Common myeloid progenitor, CD34-positive (primary cell): ENCODE results near the gene USH1G.

Experiments
- CTCF ChIA-PET: fragments of 350-600 bp; sonication (Branson Sonifier 250); formaldehyde crosslinking; loops from one replicate; lab custom pipeline; 2021; ENCODE audit warnings: antibody characterized with exemption; lab: Charles Lee
- POLR2A ChIA-PET: fragments of 350-600 bp; sonication (Branson Sonifier 250); formaldehyde crosslinking; loops from one replicate; lab custom pipeline; 2021; ENCODE audit warnings: antibody characterized with exemption; lab: Charles Lee
- DNase-seq, 3 donors: peaks; one replicate each; pipeline versions ENCODE4 v3.0.0 to v3.0.0-alpha.2; 2013
- H3K27ac ChIP-seq, 2 experiments: 1 replicate in 1 of 2; 2 replicates in 1 of 2; pipeline ENCODE4 v1.7.0; 2013; ENCODE audit warnings: inconsistent platforms in 2 of 2, low read length in 2 of 2, mild to moderate bottlenecking in 2 of 2, low read depth in 1 of 2, moderate library complexity in 1 of 2; ENCODE audit not compliant: severe bottlenecking in 2 of 2, insufficient read depth in 1 of 2, poor library complexity in 1 of 2
- H3K27me3 ChIP-seq, 5 experiments: replicated peaks in 2 of 5; 1 replicate in 3 of 5; 2 replicates in 2 of 5; pipeline versions ENCODE4 v1.6.1 to v1.7.0; 2013; ENCODE audit warnings: low read length in 4 of 5, mild to moderate bottlenecking in 2 of 5, moderate library complexity in 2 of 5, inconsistent platforms in 1 of 5; ENCODE audit not compliant: insufficient read depth in 5 of 5, control insufficient read depth in 4 of 5
- H3K36me3 ChIP-seq, 4 experiments: 1 replicate in 2 of 4; 2 replicates in 2 of 4; pipeline versions ENCODE4 v1.6.1 to v1.7.0; 2013; ENCODE audit warnings: low read length in 3 of 4, control low read depth in 1 of 4, mild to moderate bottlenecking in 1 of 4; ENCODE audit not compliant: control insufficient read depth in 4 of 4, insufficient read depth in 4 of 4
- H3K4me1 ChIP-seq, 4 experiments: 1 replicate in 3 of 4; 2 replicates in 1 of 4; pipeline versions ENCODE4 v1.6.1 to v1.7.1; 2013; ENCODE audit warnings: low read length in 3 of 4, mild to moderate bottlenecking in 3 of 4, control low read depth in 1 of 4, inconsistent platforms in 1 of 4, moderate library complexity in 1 of 4; ENCODE audit not compliant: control insufficient read depth in 4 of 4, insufficient read depth in 4 of 4; ENCODE audit errors: control extremely low read depth in 1 of 4
- H3K4me3 ChIP-seq, 7 experiments: 1 replicate in 4 of 7; 2 replicates in 3 of 7; pipeline versions ENCODE4 v1.5.1 to v1.7.0; 2013; ENCODE audit warnings: mild to moderate bottlenecking in 7 of 7, low read length in 6 of 7, moderate library complexity in 6 of 7, inconsistent platforms in 2 of 7, low read depth in 2 of 7, control low read depth in 1 of 7; ENCODE audit not compliant: insufficient read depth in 4 of 7, control insufficient read depth in 1 of 7; ENCODE audit errors: extremely low read depth in 1 of 7
- H3K9me3 ChIP-seq, 5 experiments: 1 replicate in 4 of 5; 2 replicates in 1 of 5; pipeline versions ENCODE4 v1.6.1 to v1.7.1; 2013; ENCODE audit warnings: low read length in 4 of 5, mild to moderate bottlenecking in 2 of 5, inconsistent platforms in 1 of 5, low read depth in 1 of 5, moderate library complexity in 1 of 5; ENCODE audit not compliant: control insufficient read depth in 4 of 5, insufficient read depth in 2 of 5; ENCODE audit errors: control extremely low read depth in 1 of 5
- WGBS: methylation state at CpG from one replicate; pipeline ENCODE4 v1.1.5; 2013; ENCODE audit not compliant: insufficient coverage; 5-methylcytosine and 5-hydroxymethylcytosine counted together

Gene USH1G

DNA sequence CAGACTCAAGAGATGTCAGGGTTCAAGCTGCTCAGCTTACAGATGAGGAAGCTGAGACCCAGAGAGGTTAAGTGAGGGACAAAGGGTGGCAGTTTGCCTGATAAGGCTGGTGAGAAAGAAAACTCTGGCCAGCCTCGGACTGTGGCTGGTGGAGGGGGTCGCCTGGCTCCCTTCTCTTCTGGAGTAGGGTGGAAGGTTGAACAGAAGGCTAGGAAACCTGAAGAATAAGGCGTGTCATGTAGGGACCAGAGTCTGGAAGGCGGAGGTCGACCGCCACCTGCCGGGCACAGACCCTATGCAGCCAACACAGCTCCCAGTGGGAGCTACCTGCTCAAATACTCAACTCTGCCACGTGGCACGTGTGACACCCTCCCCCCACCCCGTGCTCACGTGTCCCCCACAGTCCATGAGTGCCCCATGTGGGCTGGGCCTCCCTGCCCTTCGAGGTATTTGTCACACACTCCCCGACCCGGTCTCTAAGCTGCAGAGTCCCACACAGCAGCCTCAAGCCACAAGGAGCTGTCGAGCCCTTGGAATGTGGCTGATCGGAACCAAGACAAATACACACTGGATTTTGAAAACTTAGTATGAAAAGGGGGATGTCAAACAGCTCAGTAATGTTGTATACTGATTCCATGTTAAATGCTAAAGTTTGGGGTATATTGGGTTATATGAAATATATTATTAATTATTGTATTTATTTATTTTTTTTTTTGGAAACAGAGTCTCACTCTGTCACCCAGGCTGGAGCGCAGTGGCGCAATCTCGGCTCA, 37.7 kb upstream of the USH1G start:
- Histone ChIP-seq H3K27ac (no peak overlapping the region), H3K9me3 (peaks cover 0 to 4% (median 0%) of the 10 kb centered on the region in 5 experiments), H3K27me3 (peaks cover 0 to 4% (median 2%) of the 10 kb centered on the region in 5 experiments), H3K4me3 (no peak overlapping the region), H3K4me1 (peaks cover 0 to 6% (median 3%) of the 10 kb centered on the region in 4 experiments), H3K36me3 (no peaks in the 10 kb centered on the region)
- CTCF ChIA-PET: interaction anchor here (0.6 to 8.9 kb wide), 47 partner anchors 10 to 278 kb away, joined by 3 to 154 read pairs (median 5); partner anchors contain the start of genes CDR2L, HID1, MRPL58 and NT5C
- 24% methylated on average over 14 of the region's 19 CpGs for WGBS
- POLR2A ChIA-PET: interaction anchor here (1.0 to 2.3 kb wide), 4 partner anchors 46 to 54 kb away, joined by 3 to 8 read pairs (median 4); partner anchors contain the start of gene MRPL58
- peak; percentile 67 to 86 (median 73) for DNase-seq

DNA sequence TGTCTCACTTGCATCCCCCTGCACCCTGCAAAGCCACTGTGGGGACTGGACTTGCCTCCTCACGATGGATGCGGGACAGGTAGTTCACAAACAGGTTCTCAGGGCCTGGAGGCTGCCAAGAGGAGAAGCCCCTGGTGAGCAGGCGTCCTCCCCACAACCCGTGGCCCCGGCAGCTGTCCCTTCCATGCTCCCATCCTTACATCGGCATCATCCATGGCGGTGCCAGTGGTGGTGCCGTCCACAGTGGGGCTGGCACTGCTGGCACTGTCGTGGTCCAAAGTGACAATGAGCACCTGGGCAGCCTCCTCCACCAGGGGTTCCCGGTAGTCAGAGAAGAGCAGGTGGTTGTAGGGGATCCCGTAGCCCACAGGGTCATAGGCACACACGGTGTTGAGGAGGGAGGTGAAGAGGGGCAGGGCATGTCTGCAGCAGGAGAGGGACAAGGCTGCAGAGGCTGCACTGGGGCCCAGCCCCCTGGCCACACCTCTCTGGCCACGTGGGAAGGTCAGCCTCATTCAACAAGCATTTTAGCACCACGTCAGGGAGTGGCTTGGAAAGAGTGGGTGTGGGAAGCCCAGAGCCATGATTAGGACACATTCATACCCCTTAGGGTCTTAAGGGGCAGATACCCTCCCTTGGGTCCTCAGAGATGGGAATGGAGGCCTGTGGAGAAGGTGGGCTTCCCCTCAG, 36.9 kb upstream of the USH1G start:
- WGBS: 95% methylated on average over 4 of the region's 14 CpGs

DNA sequence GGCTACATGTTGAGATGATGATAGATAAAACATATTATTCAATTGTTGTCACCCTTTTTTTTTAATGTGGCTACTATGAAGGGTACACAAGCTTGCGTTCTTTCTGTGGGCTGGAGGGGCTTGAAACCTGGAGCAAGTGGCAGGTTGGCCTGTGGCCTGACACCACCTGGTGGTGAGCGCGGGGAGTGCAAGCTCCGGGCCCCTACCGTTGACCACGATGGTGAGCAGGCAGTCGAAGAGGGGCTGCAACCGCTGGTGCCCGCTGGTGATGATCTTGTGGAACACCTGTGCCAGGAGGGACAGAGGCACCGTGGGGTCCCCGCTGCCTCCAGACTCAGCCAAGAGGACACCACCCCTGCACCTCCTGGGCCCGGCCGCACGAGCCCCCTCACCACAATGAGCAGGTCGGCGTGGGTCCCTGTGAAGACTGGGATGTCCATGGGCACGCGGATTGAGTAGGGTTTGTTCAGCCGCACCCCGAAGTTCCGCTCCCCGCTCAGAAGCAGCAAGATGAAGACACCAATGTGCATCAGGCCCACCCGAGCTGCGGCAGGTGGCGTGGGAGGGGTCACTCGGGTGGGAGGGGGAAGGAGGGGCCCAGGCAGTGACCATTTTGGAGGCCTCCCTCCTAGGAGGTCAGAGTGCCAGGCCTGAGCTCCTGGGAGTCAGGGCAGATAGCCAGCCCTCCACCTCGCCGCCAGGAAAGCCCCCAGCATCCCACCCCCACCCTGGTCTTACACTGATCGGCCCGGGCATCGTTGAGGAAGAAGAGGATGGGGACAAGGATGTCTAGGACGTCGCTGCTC, 35.1 kb upstream of the USH1G start:
- peak; percentile 65 to 80 (median 74) for DNase-seq
- CTCF ChIA-PET: interaction anchor here (0.7 to 8.9 kb wide), 19 partner anchors 9 to 243 kb away, joined by 3 to 154 read pairs (median 6); partner anchors contain the start of genes CDR2L, HID1, MRPL58 and OTOP2

More for the DNA sequence above, 36.9 kb upstream of the USH1G start:
- peaks cover 0 to 4% (median 2%) of the 10 kb centered on the region in 5 experiments for H3K27me3 ChIP-seq
- H3K4me1 ChIP-seq: peaks cover 0 to 6% (median 3%) of the 10 kb centered on the region in 4 experiments
- no peak overlapping the region for H3K27ac ChIP-seq
- CTCF ChIA-PET: interaction anchor here (0.6 to 8.9 kb wide), 32 partner anchors 9 to 246 kb away, joined by 3 to 154 read pairs (median 6); partner anchors contain the start of genes CDR2L, HID1, MRPL58 and NT5C
- peaks cover 0 to 4% (median 0%) of the 10 kb centered on the region in 5 experiments for H3K9me3 ChIP-seq
- no peaks in the 10 kb centered on the region for H3K36me3 ChIP-seq
- DNase-seq: no peak
- POLR2A ChIA-PET: interaction anchor here (2.3 kb wide), 1 partner anchor 53 kb away, joined by 8 read pairs; the partner anchor contains the start of gene MRPL58
- H3K4me3 ChIP-seq: no peak overlapping the region

DNA sequence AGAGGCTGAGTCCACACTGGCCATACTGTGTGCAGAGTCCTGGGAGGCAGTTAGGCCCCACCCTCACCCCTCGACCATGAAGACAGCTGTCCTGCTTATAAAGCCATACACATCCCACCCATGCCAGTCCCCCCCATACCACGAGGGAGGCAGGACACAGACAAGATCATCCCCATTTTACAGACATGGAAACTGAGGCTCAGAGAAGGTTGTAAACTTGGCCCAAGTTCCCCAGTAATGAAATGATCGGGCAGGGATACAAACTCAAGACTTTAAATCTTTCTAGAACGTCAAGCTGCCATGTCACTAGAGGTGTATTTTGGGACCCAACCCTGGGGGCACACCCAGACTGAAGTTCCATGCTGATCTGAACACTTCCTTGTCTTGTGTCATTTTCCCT, 33.0 kb upstream of the USH1G start:
- WGBS: 96% methylated on average over 4 of the region's 4 CpGs
- Histone ChIP-seq H3K4me1 (peaks cover 0 to 6% (median 3%) of the 10 kb centered on the region in 4 experiments), H3K9me3 (peaks cover 0 to 4% (median 0%) of the 10 kb centered on the region in 5 experiments), H3K36me3 (no peaks in the 10 kb centered on the region), H3K27ac (no peak overlapping the region), H3K4me3 (no peak overlapping the region), H3K27me3 (peaks cover 0 to 4% (median 2%) of the 10 kb centered on the region in 5 experiments)
- POLR2A ChIA-PET: no interaction called here
- CTCF ChIA-PET: interaction anchor here (0.7 to 4.9 kb wide), 8 partner anchors 9 to 49 kb away, joined by 3 to 64 read pairs (median 4); partner anchors contain the start of genes OTOP2 and USH1G
- DNase-seq: no peak

More for the DNA sequence above, 35.1 kb upstream of the USH1G start:
- POLR2A ChIA-PET: no interaction called here
- Histone ChIP-seq H3K27me3 (peaks cover 0 to 2% (median 2%) of the 10 kb centered on the region in 5 experiments), H3K4me1 (peaks cover 0 to 6% (median 3%) of the 10 kb centered on the region in 4 experiments), H3K27ac (no peak overlapping the region), H3K36me3 (no peaks in the 10 kb centered on the region), H3K4me3 (no peak overlapping the region), H3K9me3 (peaks cover 0 to 4% (median 0%) of the 10 kb centered on the region in 5 experiments)
- 46% methylated on average over 28 of the region's 33 CpGs for WGBS

DNA sequence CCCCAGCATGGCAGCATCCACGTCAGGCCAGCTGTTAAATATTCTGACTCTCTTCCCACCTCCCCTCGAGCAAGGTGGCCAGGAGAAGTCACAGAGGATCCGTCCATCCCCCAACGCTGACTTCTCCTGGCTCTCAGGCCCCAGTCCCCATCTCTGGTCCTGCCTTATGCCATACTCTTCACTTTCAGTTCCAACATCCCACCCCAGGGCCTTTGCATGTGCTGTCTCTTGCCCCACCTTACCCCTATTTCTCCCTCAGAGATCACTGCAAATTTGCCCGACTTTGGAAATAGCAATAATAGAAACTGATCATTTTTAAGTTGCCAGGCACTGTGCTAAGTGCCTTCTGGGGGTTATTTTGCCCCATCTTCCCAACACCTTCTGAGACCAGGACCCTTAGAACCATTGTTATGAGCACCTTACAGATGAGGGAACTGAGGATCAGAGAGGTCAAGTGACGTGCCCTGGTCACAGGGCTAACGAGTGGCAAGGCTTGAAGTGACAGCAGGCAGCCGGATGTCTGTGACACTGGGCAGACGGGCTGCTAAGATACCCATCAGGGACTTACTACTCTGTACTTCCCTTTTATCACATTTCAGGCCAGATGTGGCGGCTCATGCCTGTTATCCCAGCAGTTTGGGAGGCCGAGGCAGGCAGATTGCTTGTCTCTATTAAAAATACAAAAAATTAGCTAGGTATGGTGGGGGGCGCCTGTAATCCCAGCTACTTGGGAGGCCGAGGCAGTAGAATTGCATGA, 31.8 kb upstream of the USH1G start:
- WGBS: 78% methylated on average over 12 of the region's 13 CpGs
- H3K4me1 ChIP-seq: no peaks in the 10 kb centered on the region
- peaks cover 0 to 4% (median 2%) of the 10 kb centered on the region in 5 experiments for H3K27me3 ChIP-seq
- no peak overlapping the region for H3K4me3 ChIP-seq
- CTCF ChIA-PET: interaction anchor here (0.7 to 4.9 kb wide), 4 partner anchors 8 to 41 kb away, joined by 3 to 64 read pairs (median 3); partner anchors contain the start of genes OTOP2 and USH1G
- peak in 2 of 3 donors; percentile 58 to 68 for DNase-seq
- H3K9me3 ChIP-seq: peaks cover 0 to 4% (median 0%) of the 10 kb centered on the region in 5 experiments
- POLR2A ChIA-PET: no interaction called here
- H3K27ac ChIP-seq: no peak overlapping the region
- no peaks in the 10 kb centered on the region for H3K36me3 ChIP-seq
